Inflammatory macrophage (primary cell): Measurements from ENCODE around the gene PLCB1.

Experiments used
- DNase-seq, 2 donors: peaks; one replicate each; pipeline ENCODE4 v3.0.0-alpha.2; 2020 to 2022

PLCB1 gene

GRCh38 chr20:8129211-8129976 lies 2.7 kb upstream of the PLCB1 start:
- DNase-seq, result no peak

- DNase-seq, result no peak
Observed at GRCh38 chr20:8130840-8131526, 1.1 kb upstream of the PLCB1 start.

- DNase-seq, result peak; percentile 18 to 28
Observed at GRCh38 chr20:8132484-8133309, 631 bp downstream of the PLCB1 start.

GRCh38 chr20:8133310-8133768 lies 1.3 kb downstream of the PLCB1 start:
- no peak for DNase-seq

GRCh38 chr20:8133851-8134451 lies 1.9 kb downstream of the PLCB1 start:
- peak; percentile 10 to 22 for DNase-seq

- no peak for DNase-seq
Observed at GRCh38 chr20:8139899-8140298, 7.8 kb downstream of the PLCB1 start.

GRCh38 chr20:8143474-8143873 lies 11.4 kb downstream of the PLCB1 start:
- DNase-seq, result no peak

GRCh38 chr20:8144282-8145245 lies 12.5 kb downstream of the PLCB1 start:
- DNase-seq, result no peak

GRCh38 chr20:8145246-8146168 lies 13.4 kb downstream of the PLCB1 start:
- DNase-seq, result no peak

GRCh38 chr20:8147476-8147875 lies 15.4 kb downstream of the PLCB1 start:
- no peak for DNase-seq

GRCh38 chr20:8148501-8148900 lies 16.4 kb downstream of the PLCB1 start:
- DNase-seq, result no peak

GRCh38 chr20:8150591-8150990 lies 18.5 kb downstream of the PLCB1 start:
- no peak for DNase-seq

- no peak for DNase-seq
Observed at GRCh38 chr20:8151372-8151771, 19.3 kb downstream of the PLCB1 start.

- DNase-seq, result no peak
Observed at GRCh38 chr20:8152183-8152582, 20.1 kb downstream of the PLCB1 start.

- DNase-seq, result no peak
Observed at GRCh38 chr20:8152847-8153246, 20.8 kb downstream of the PLCB1 start.

GRCh38 chr20:8153281-8153908 lies 21.3 kb downstream of the PLCB1 start:
- no peak for DNase-seq

GRCh38 chr20:8154638-8155037 lies 22.6 kb downstream of the PLCB1 start:
- peak in 1 of 2 donors; percentile 56 for DNase-seq

GRCh38 chr20:8155229-8155628 lies 23.2 kb downstream of the PLCB1 start:
- no peak for DNase-seq

GRCh38 chr20:8155812-8156211 lies 23.7 kb downstream of the PLCB1 start:
- DNase-seq, result no peak
